Right cardiac atrium (tissue), 5 donors: ENCODE data around the gene NRCAM. TPM values are rescaled to one million over a fixed set of nuclear protein-coding genes. Genes with fewer than 3 reads are reported as not detected.
"Not testable (repeated sequence)": the region's sequence is repeated elsewhere in the genome, so short reads cannot be mapped to it uniquely, and the experiment has no call there.

Experiments used
- ATAC-seq, 2 donors: fragments of 200-7000 bp; cut with Tn5 transposase; one replicate each; pipeline versions ENCODE4 v1.8.0 to v1.9.1; 2020; ENCODE audit warnings: moderate library complexity in 2 of 2, mild to moderate bottlenecking in 1 of 2
- DNase-seq, 3 donors: peaks; one replicate each; pipeline ENCODE4 v3.0.0-alpha.2; 2020
- H3K27ac ChIP-seq: one replicate; pipeline ENCODE4 v1.5.1; 2013; ENCODE audit warnings: mild to moderate bottlenecking, low read length, control low read depth, moderate library complexity
- H3K27me3 ChIP-seq: one replicate; pipeline ENCODE4 v1.6.1; 2013; ENCODE audit not compliant: control insufficient read depth, insufficient read depth
- H3K4me1 ChIP-seq: one replicate; pipeline ENCODE4 v1.6.1; 2013; ENCODE audit warnings: low read length; ENCODE audit not compliant: control insufficient read depth, insufficient read depth
- H3K4me3 ChIP-seq: one replicate; pipeline ENCODE4 v1.5.1; 2013; ENCODE audit warnings: low read length, control low read depth
- H3K9me3 ChIP-seq: one replicate; pipeline ENCODE4 v1.6.1; 2013; ENCODE audit warnings: low read length; ENCODE audit not compliant: control insufficient read depth
- WGBS: extraction: QIAGEN DNeasy Blood & Tissue Kit; methylation state at CpG from one replicate; pipeline ENCODE4 v1.1.7; 2013; 5-methylcytosine and 5-hydroxymethylcytosine counted together
- intact Hi-C, 4 donors: fragments of 100-400 bp; cut with DNase I; formaldehyde crosslinking; loops; one replicate each; pipeline versions ENCODE4 v1.11.0 to v1.14.0; 2022 to 2023
- long read RNA-seq, 4 donors: library from polyadenylated mRNA; unstranded; transcript quantifications; one replicate each; pipeline ENCODE4 v2.0.0, GENCODE V29; 2020 to 2021
- polyA plus RNA-seq: library from polyadenylated mRNA; stranded (reverse); fragments of 200-250 nt; gene quantifications from one replicate; pipeline ENCODE4 v1.2.3, GENCODE V29; 2013
- total RNA-seq, 4 donors: library from RNA; stranded (reverse); fragmentation: NEBNext Ultra II Directional; extraction: Animal tissue kit (Norgen Biotek cat#: 25700); gene quantifications; one replicate each; pipeline ENCODE4 v1.2.1, GENCODE V29; 2021
- donor health status: healthy with polysubstance abuse.
- donor health status: DM: no; HTN: yes; CAD: no.
- donor health status: DM: no; HTN: no; CAD: no.
- donor health status: DM: no; HTN: yes; CAD: no; lungs with severe emphysema.
- donor health status: DM: yes; HTN: yes; CAD: no.

The NRCAM gene
- total RNA-seq (1 to 10 TPM in 2 of 4 donors, under 1 TPM in 2; 0.59 to 1.1 (median 0.89) TPM), polyA plus RNA-seq (1.3 TPM)
- long read RNA-seq, donor 1 = 0 reads
- long read RNA-seq, donor 2 = 0 reads
- long read RNA-seq, donor 3 = 0 reads
- long read RNA-seq, donor 4 = 0 reads

GRCh38 chr7:108455998-108456677 lies at the start of gene NRCAM:
NRCAM (minus strand) TSS chr7:108456436; CDS start chr7:108240064, 216,372 bp downstream.
- Histone ChIP-seq H3K9me3 (no peaks in the 10 kb centered on the region), H3K4me1 (no peaks in the 10 kb centered on the region), H3K27me3 (peaks cover 6% of the 10 kb centered on the region), H3K4me3 (peak within 1 kb of the TSS; percentile 58), H3K27ac (no peak within 1 kb of the TSS)
- under 1% methylated on average over 81 of the region's 81 CpGs for WGBS
- intact Hi-C loops = loop anchor here in 3 of 4 donors (5.0 to 10.0 kb wide), 2 partner anchors 271 to 274 kb away; no protein-coding TSS in a partner anchor
- peak; percentile 25 to 28 for ATAC-seq
- DNase-seq = peak; percentile 21 to 60 (median 58)

GRCh38 chr7:108504576-108504975 lies 48.3 kb upstream of the NRCAM start:
- H3K4me1 ChIP-seq, ATAC-seq, H3K9me3 ChIP-seq, DNase-seq, H3K27ac ChIP-seq, H3K27me3 ChIP-seq, intact Hi-C loops, H3K4me3 ChIP-seq: not testable (repeated sequence)
- 97% methylated on average over 3 of the region's 3 CpGs for WGBS

GRCh38 chr7:108503112-108504026 lies 47.1 kb upstream of the NRCAM start:
- ATAC-seq (peak in 1 of 2 donors; percentile 50), DNase-seq (no peak)
- no peak overlapping the region for H3K4me3 ChIP-seq
- no peaks in the 10 kb centered on the region for H3K9me3 ChIP-seq
- intact Hi-C loops = no loop called here
- H3K4me1 ChIP-seq = no peaks in the 10 kb centered on the region
- WGBS = 73% methylated on average over 5 of the region's 5 CpGs
- H3K27ac ChIP-seq = no peak overlapping the region
- no peaks in the 10 kb centered on the region for H3K27me3 ChIP-seq

GRCh38 chr7:108499566-108499965 lies 43.3 kb upstream of the NRCAM start:
- intact Hi-C loops = loop anchor here in 3 of 4 donors (5.0 to 10.0 kb wide), 2 partner anchors 315 to 317 kb away; no protein-coding TSS in a partner anchor
- 81% methylated on average over 1 of the region's 1 CpG for WGBS
- DNase-seq (no peak), ATAC-seq (no peak)
- Histone ChIP-seq H3K27me3 (no peaks in the 10 kb centered on the region), H3K9me3 (no peaks in the 10 kb centered on the region), H3K4me3 (no peak overlapping the region), H3K4me1 (no peaks in the 10 kb centered on the region), H3K27ac (no peak overlapping the region)

- H3K4me1 ChIP-seq = no peaks in the 10 kb centered on the region
- WGBS = 80% methylated on average over 6 of the region's 6 CpGs
- ATAC-seq (no peak), DNase-seq (no peak)
- no peaks in the 10 kb centered on the region for H3K27me3 ChIP-seq
- no peak overlapping the region for H3K27ac ChIP-seq
- no peaks in the 10 kb centered on the region for H3K9me3 ChIP-seq
- H3K4me3 ChIP-seq = no peak overlapping the region
- intact Hi-C loops = loop anchor here in 3 of 4 donors (5.0 to 10.0 kb wide), 2 partner anchors 314 to 316 kb away; no protein-coding TSS in a partner anchor
Measured at GRCh38 chr7:108498481-108498880, 42.2 kb upstream of the NRCAM start.

GRCh38 chr7:108497082-108497725 lies 41.0 kb upstream of the NRCAM start:
- DNase-seq (no peak), ATAC-seq (peak in 1 of 2 donors; percentile 51)
- Histone ChIP-seq H3K27me3 (no peaks in the 10 kb centered on the region), H3K4me1 (no peaks in the 10 kb centered on the region), H3K27ac (no peak overlapping the region), H3K4me3 (no peak overlapping the region), H3K9me3 (no peaks in the 10 kb centered on the region)
- intact Hi-C loops = loop anchor here in 3 of 4 donors (5.0 to 10.0 kb wide), 2 partner anchors 312 to 315 kb away; no protein-coding TSS in a partner anchor
- 90% methylated on average over 3 of the region's 3 CpGs for WGBS

- 93% methylated on average over 4 of the region's 4 CpGs for WGBS
- ATAC-seq (no peak), DNase-seq (no peak)
- Histone ChIP-seq H3K4me1 (no peaks in the 10 kb centered on the region), H3K27me3 (no peaks in the 10 kb centered on the region), H3K9me3 (no peaks in the 10 kb centered on the region), H3K4me3 (no peak overlapping the region), H3K27ac (no peak overlapping the region)
- intact Hi-C loops = loop anchor here in 1 of 4 donors (10.0 kb wide), 1 partner anchor 308 kb away; no protein-coding TSS in a partner anchor
Measured at GRCh38 chr7:108492742-108493141, 36.5 kb upstream of the NRCAM start.

- Histone ChIP-seq H3K9me3 (no peaks in the 10 kb centered on the region), H3K27ac (no peak overlapping the region), H3K4me1 (no peaks in the 10 kb centered on the region), H3K4me3 (no peak overlapping the region), H3K27me3 (no peaks in the 10 kb centered on the region)
- 57% methylated on average over 4 of the region's 4 CpGs for WGBS
- ATAC-seq (peak in 1 of 2 donors; percentile 56), DNase-seq (no peak)
- intact Hi-C loops = no loop called here
Measured at GRCh38 chr7:108488768-108489538, 32.7 kb upstream of the NRCAM start.

- Histone ChIP-seq H3K4me1 (no peaks in the 10 kb centered on the region), H3K27ac (no peak overlapping the region), H3K9me3 (no peaks in the 10 kb centered on the region), H3K27me3 (no peaks in the 10 kb centered on the region), H3K4me3 (no peak overlapping the region)
- ATAC-seq (no peak), DNase-seq (no peak)
- intact Hi-C loops = no loop called here
Measured at GRCh38 chr7:108487646-108488045, 31.4 kb upstream of the NRCAM start.
